Measurements from ENCODE around the gene APELA.
"Not testable (repeated sequence)": the region's sequence is repeated elsewhere in the genome, so short reads cannot be mapped to it uniquely, and the experiment has no call there.

The APELA gene

GRCh38 chr4:164876700-164877324, at the start of gene APELA:
Gene APELA (plus strand): TSS chr4:164877178. CDS start chr4:164877332, 154 bp downstream.
- no peak for DNase-seq (ENCODE audit: low read depth in 2 of 2)

- no peak for DNase-seq (ENCODE audit: low read depth in 2 of 2)
Observed at GRCh38 chr4:164828955-164829354, 48.0 kb upstream of the APELA start.

- no peak for DNase-seq (ENCODE audit: low read depth in 2 of 2)
Observed at GRCh38 chr4:164846566-164846965, 30.4 kb upstream of the APELA start.

GRCh38 chr4:164847016-164847415, 30.0 kb upstream of the APELA start:
- no peak for DNase-seq (ENCODE audit: low read depth in 2 of 2)

- DNase-seq (ENCODE audit: low read depth in 2 of 2) = no peak
Observed at GRCh38 chr4:164847967-164848649, 28.9 kb upstream of the APELA start.

GRCh38 chr4:164856396-164856795, 20.6 kb upstream of the APELA start:
- DNase-seq (ENCODE audit: low read depth in 2 of 2) = no peak

- DNase-seq (ENCODE audit: low read depth in 2 of 2) = peak; percentile 6 to 9
Observed at GRCh38 chr4:164866817-164867490, 10.0 kb upstream of the APELA start.

GRCh38 chr4:164871673-164872072, 5.3 kb upstream of the APELA start:
- DNase-seq (ENCODE audit: low read depth in 2 of 2) = no peak

- DNase-seq (ENCODE audit: low read depth in 2 of 2) = no peak
Observed at GRCh38 chr4:164872481-164872880, 4.5 kb upstream of the APELA start.

- DNase-seq (ENCODE audit: low read depth in 2 of 2) = no peak
Observed at GRCh38 chr4:164874789-164875188, 2.2 kb upstream of the APELA start.

- no peak for DNase-seq (ENCODE audit: low read depth in 2 of 2)
Observed at GRCh38 chr4:164880489-164881262, 3.7 kb downstream of the APELA start.

GRCh38 chr4:164888096-164888715, 11.2 kb downstream of the APELA start:
- DNase-seq (ENCODE audit: low read depth in 2 of 2) = no peak

- DNase-seq (ENCODE audit: low read depth in 2 of 2) = no peak
Observed at GRCh38 chr4:164890691-164891090, 13.7 kb downstream of the APELA start.

- no peak for DNase-seq (ENCODE audit: low read depth in 2 of 2)
Observed at GRCh38 chr4:164892018-164892417, 15.0 kb downstream of the APELA start.

GRCh38 chr4:164894702-164895101, 17.7 kb downstream of the APELA start:
- no peak for DNase-seq (ENCODE audit: low read depth in 2 of 2)

- DNase-seq (ENCODE audit: low read depth in 2 of 2) = no peak
Observed at GRCh38 chr4:164902608-164903007, 25.6 kb downstream of the APELA start.

- DNase-seq (ENCODE audit: low read depth in 2 of 2) = no peak
Observed at GRCh38 chr4:164904336-164904735, 27.4 kb downstream of the APELA start.

- no peak for DNase-seq (ENCODE audit: low read depth in 2 of 2)
Observed at GRCh38 chr4:164904941-164905340, 28.0 kb downstream of the APELA start.

GRCh38 chr4:164906368-164906767, 29.4 kb downstream of the APELA start:
- no peak for DNase-seq (ENCODE audit: low read depth in 2 of 2)

GRCh38 chr4:164913506-164913905, 36.5 kb downstream of the APELA start:
- not testable (repeated sequence) for DNase-seq (ENCODE audit: low read depth in 2 of 2)

- DNase-seq (ENCODE audit: low read depth in 2 of 2) = no peak
Observed at GRCh38 chr4:164918956-164919355, 42.0 kb downstream of the APELA start.
